Endothelial cell of umbilical vein (primary cell): ENCODE measurements around the gene HIVEP1.

Experiments used
- CTCF ChIP-seq, 2 donors: IDR thresholded peaks; 1 replicate in 1 of 2; 2 replicates in 1 of 2; pipeline ENCODE4 v1.5.1; 2011; ENCODE audit warnings: low read length in 2 of 2, mild to moderate bottlenecking in 2 of 2, moderate library complexity in 2 of 2, control low read depth in 1 of 2, inconsistent platforms in 1 of 2, low read depth in 1 of 2; ENCODE audit not compliant: insufficient read depth in 1 of 2; ENCODE audit errors: extremely low read depth in 1 of 2
- POLR2A ChIP-seq: IDR thresholded peaks from 2 replicates; pipeline ENCODE4 v1.6.1; 2012; ENCODE audit warnings: low read depth, mild to moderate bottlenecking, control low read depth, low read length
- POLR2AphosphoS5 ChIP-seq: IDR thresholded peaks from 2 replicates; pipeline ENCODE4 v1.6.1; 2012; ENCODE audit warnings: low read depth, mild to moderate bottlenecking, control low read depth, low read length, moderate library complexity; ENCODE audit not compliant: insufficient read depth

GRCh38 chr6:12017263-12017662, 5.2 kb downstream of the HIVEP1 start:
- TF ChIP-seq POLR2AphosphoS5: no peak
- no peak for TF ChIP-seq POLR2A
- TF ChIP-seq CTCF (IDR thresholded peaks at IDR 0.05; ENCODE audit: extremely low read depth in 1 of 2, insufficient read depth in 1 of 2, low read depth in 1 of 2, low read length in 2 of 2): no peak
